Fibroblast of upper back skin (primary cell): Measurements from ENCODE around the gene CDK19.

Experiments
- DNase-seq: peaks from one replicate; pipeline ENCODE4 v3.0.0-alpha.2; 2013

The CDK19 gene

DNA sequence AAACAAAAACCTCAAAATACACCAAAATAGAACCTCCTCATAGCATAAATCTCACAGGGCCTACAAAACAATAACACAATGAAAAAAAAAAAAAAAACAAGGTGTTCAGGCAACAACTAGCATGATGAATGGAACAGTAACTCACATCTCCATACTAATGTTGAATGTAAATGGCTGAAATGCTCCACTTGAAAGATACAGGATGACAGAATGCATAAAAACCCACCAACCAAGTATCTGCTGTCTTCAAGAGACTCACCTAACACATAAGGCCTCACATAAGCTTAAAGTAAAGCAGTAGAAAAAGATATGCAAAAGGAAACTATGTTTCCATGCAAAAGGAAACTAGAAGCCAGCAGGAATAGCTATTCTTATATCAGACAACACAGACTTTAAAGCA lies 121.3 kb downstream of the CDK19 start:
- DNase-seq: no peak

GRCh38 chr6:110693296-110693695 lies 122.0 kb downstream of the CDK19 start:
- DNase-seq: no peak

- DNase-seq: no peak
Measured at GRCh38 chr6:110690916-110691315, 124.4 kb downstream of the CDK19 start.

DNA sequence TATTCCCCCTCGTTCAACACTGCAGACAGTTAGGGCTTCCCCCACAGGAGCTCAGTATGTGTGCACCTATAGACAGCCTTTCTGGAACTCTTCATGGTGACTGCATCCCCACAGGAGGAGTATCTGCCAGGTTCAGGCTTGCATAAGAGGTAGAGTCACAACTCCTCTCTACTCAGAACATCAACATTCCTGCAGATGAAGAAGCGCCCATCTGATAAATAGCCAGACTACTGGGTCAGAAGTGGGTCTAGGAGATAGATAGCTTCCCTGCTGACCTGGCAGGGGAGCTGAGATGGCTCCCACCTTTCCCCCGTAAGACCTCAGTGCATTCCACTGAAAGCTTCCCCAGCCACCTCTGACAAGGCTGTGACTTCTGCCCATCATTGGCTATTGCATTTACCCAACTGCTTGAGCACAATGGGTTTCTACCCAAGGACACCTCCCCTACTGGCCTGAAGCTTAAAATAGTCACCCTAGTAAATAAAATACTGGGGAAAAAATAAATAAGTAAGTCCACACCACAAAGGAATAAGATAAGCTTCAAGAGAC lies 125.1 kb downstream of the CDK19 start:
- DNase-seq: no peak

GRCh38 chr6:110689275-110689935 lies 125.9 kb downstream of the CDK19 start:
- no peak for DNase-seq

GRCh38 chr6:110688661-110689268 lies 126.5 kb downstream of the CDK19 start:
- DNase-seq: no peak

- no peak for DNase-seq
Measured at GRCh38 chr6:110687326-110687725, 127.9 kb downstream of the CDK19 start.

DNA sequence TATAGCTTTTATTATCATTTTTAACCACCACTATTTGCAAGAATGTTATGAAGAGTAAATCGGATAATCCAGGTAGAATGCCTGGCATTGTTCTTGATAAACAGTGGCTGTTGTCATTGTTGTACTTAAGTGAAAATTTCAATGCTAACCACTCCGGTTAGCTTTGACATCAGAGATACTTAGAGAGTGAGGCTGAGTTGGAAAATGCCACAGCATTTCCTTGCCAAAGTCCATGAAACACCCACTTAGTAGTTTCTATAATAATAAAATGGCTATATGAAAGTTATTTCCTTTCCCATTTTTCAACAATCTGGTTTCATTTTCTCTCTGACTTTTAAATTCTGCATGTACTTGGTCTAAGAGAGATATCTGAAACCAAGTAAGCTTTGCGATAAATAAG lies 132.0 kb downstream of the CDK19 start:
- DNase-seq: no peak

- peak; percentile 74 for DNase-seq
Measured at GRCh38 chr6:110682460-110682853, 132.8 kb downstream of the CDK19 start.

GRCh38 chr6:110681543-110682459 lies 133.5 kb downstream of the CDK19 start:
- no peak for DNase-seq

GRCh38 chr6:110676396-110676795 lies 138.9 kb downstream of the CDK19 start:
- DNase-seq: no peak

GRCh38 chr6:110674096-110674495 lies 141.2 kb downstream of the CDK19 start:
- DNase-seq: no peak

- no peak for DNase-seq
Measured at GRCh38 chr6:110672122-110672521, 143.1 kb downstream of the CDK19 start.

DNA sequence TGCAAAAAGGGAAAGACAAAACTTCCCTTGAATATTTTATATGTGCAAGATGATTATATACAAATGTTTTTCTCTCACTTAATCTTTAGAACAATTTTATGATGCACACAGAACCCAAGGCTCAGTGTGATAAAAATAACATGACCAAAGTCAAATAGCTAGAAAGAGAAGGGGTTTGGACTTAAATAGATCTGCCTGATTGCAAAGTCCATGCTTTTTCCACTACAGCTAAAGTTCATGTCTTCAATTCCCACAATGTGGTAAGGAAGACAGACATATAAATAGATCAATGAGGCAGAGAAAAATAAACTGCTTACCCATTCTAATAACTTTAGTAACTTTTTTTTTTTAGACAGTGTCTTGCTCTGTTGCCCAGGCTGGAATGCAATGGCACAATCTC lies 143.8 kb downstream of the CDK19 start:
- no peak for DNase-seq

DNA sequence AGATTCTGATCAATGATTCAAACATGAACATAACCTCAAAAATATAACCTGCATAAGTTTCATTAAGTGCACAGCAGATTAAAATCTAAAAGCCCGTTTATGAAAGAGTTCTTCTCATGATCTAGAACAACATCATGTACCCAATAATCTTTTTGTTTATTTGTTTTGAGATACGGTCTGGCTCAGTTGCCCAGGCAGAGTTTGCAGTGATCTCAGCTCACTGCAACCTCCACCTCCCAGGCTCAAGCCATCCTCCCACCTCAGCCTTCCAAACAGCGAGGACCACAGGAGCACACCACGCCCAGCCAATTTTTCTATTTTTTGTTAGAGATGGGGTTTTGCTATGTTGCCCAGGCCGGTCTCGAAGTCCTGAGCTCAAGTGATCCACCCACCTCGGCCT lies 149.7 kb downstream of the CDK19 start:
- DNase-seq: no peak

- DNase-seq: peak; percentile 36
Measured at GRCh38 chr6:110664933-110665332, 150.3 kb downstream of the CDK19 start.

GRCh38 chr6:110662490-110663211 lies 152.6 kb downstream of the CDK19 start:
- DNase-seq: peak; percentile 21

DNA sequence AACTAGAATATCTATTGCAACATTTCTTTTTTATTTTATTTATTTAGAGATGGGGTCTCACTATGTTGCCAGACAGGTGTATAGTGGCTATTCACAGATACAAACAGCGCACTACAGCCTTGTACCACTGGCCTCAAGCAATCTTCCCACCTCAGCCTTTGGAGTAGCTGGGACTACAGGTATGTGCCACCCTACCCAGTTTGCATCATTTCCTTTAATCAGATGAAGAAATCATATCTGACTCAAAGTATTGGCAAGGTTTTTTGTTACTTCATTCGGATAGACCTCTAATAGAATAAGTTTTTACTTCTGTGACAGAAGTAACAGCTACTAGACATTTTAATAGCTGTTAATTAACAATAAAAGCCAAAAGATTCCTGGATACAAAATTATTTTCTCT lies 153.9 kb downstream of the CDK19 start:
- DNase-seq: no peak

DNA sequence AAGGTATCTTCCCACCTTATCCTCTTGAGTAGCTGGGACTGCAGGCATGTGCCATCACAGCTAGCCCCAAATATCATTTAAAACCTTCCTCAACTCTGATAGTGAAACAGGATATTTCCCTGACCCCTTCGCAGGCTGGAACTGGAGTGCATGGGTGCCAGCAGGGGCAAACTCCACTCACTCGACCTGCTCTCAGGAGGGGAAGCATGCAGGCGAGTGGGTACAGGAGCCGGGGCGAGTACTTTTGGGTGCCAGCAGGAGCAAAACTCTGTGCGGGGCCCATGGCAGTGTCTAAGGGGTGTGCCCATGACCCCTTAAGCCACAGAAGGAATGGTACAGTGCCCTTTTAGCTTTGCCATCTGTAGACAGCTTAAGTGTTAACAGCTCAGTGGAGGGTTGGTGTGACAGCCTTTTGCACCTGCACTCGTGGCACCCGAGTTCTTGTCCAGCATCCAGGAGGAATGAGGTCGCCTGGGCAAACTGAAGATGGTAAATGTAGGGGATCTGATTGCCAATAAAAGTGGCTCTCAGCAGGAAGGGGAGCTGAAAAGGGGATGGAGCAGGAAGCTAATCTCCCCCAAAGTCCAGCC lies 155.1 kb downstream of the CDK19 start:
- DNase-seq: no peak

GRCh38 chr6:110658631-110659211 lies 156.5 kb downstream of the CDK19 start:
- no peak for DNase-seq

GRCh38 chr6:110656492-110656891 lies 158.8 kb downstream of the CDK19 start:
- no peak for DNase-seq

DNA sequence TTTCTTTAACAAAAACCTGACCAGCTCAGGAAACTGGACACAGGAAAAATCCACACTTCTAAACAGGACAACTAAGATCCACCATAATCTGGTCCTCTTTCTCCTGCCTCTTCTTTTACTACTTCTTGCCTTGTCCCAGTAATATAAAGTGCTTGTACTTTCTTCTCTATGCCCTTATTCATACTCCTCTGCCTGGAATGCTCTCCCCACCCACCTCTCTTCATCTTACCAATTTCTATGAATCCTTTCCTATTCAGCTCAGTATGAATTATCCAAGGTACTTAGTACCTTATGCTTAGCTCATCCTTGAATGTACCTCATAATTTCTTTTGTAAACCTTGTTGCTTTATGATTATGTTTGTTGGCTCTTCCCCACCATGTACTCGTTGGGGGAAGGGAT lies 159.4 kb downstream of the CDK19 start:
- no peak for DNase-seq
